ENCODE data around the gene RCSD1.

DNA sequence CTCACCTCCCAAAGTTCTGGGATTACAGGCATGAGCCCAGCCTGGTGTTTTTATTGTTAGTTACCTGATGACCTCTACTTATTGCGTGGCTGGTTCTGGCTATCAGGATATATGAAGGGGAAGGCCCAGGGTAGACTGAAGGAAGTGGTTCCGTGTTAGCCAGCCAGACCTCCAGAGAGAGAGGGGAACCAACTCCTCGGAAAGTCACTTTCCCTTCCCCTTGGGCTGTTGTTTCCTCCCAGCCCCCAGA lies 2.5 kb upstream of the RCSD1 start:
- TF ChIP-seq, protein P1, sequence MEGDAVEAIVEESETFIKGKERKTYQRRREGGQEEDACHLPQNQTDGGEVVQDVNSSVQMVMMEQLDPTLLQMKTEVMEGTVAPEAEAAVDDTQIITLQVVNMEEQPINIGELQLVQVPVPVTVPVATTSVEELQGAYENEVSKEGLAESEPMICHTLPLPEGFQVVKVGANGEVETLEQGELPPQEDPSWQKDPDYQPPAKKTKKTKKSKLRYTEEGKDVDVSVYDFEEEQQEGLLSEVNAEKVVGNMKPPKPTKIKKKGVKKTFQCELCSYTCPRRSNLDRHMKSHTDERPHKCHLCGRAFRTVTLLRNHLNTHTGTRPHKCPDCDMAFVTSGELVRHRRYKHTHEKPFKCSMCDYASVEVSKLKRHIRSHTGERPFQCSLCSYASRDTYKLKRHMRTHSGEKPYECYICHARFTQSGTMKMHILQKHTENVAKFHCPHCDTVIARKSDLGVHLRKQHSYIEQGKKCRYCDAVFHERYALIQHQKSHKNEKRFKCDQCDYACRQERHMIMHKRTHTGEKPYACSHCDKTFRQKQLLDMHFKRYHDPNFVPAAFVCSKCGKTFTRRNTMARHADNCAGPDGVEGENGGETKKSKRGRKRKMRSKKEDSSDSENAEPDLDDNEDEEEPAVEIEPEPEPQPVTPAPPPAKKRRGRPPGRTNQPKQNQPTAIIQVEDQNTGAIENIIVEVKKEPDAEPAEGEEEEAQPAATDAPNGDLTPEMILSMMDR (IDR thresholded peaks at IDR 0.05; ENCODE audit: insufficient read depth, low read depth, low read length), result no peak
- TF ChIP-seq EZH2 (IDR thresholded peaks at IDR 0.05; ENCODE audit: insufficient read depth, low read length), result no peak

Measured in astrocyte (in vitro differentiated cells and primary cell).